Mesenchymal stem cell (in vitro differentiated cells and primary cell): ENCODE data around the gene TWIST2.

Experiments
- DNase-seq: peaks from one replicate; pipeline ENCODE4 v3.0.0-alpha.2; 2013
- H2AFZ ChIP-seq: one replicate; pipeline ENCODE4 v1.6.1; 2013; ENCODE audit warnings: low read depth, mild to moderate bottlenecking, control low read depth, inconsistent platforms, low read length, moderate library complexity
- H2AK5ac ChIP-seq: 2 replicates; pipeline ENCODE4 v1.6.1; 2013; ENCODE audit warnings: low read length, moderate library complexity, mild to moderate bottlenecking, inconsistent platforms; ENCODE audit not compliant: severe bottlenecking
- H2BK120ac ChIP-seq: one replicate; pipeline ENCODE4 v1.6.1; 2013; ENCODE audit warnings: low read depth, mild to moderate bottlenecking, inconsistent platforms, low read length, moderate library complexity
- H2BK12ac ChIP-seq, 2 experiments: one replicate each; pipeline ENCODE4 v1.6.1; 2013; ENCODE audit warnings: inconsistent platforms in 2 of 2, low read length in 2 of 2, mild to moderate bottlenecking in 2 of 2, moderate library complexity in 2 of 2, control low read depth in 1 of 2
- H2BK15ac ChIP-seq: one replicate; pipeline ENCODE4 v1.6.1; 2013; ENCODE audit warnings: mild to moderate bottlenecking, low read depth, inconsistent platforms; ENCODE audit not compliant: poor library complexity, severe bottlenecking
- H2BK5ac ChIP-seq: 2 replicates; pipeline ENCODE4 v1.6.1; 2013; ENCODE audit warnings: low read depth, mild to moderate bottlenecking, low read length, control low read depth, inconsistent platforms; ENCODE audit not compliant: poor library complexity, severe bottlenecking
- H3K14ac ChIP-seq, 2 experiments: one replicate each; pipeline ENCODE4 v1.6.1; 2013; ENCODE audit warnings: inconsistent platforms in 2 of 2, low read length in 2 of 2, control low read depth in 1 of 2, mild to moderate bottlenecking in 1 of 2, moderate library complexity in 1 of 2
- H3K18ac ChIP-seq, 2 experiments: one replicate each; pipeline ENCODE4 v1.6.1; 2013; ENCODE audit warnings: inconsistent platforms in 2 of 2, low read length in 2 of 2, control low read depth in 1 of 2, low read depth in 1 of 2, mild to moderate bottlenecking in 1 of 2
- H3K23ac ChIP-seq, 2 experiments: one replicate each; pipeline ENCODE4 v1.6.1; 2013; ENCODE audit warnings: inconsistent platforms in 2 of 2, low read length in 2 of 2, mild to moderate bottlenecking in 2 of 2, moderate library complexity in 2 of 2, control low read depth in 1 of 2
- H3K27ac ChIP-seq: 2 replicates; pipeline ENCODE4 v1.5.1; 2013; ENCODE audit warnings: mild to moderate bottlenecking, moderate library complexity, low read length, control low read depth, inconsistent platforms; ENCODE audit not compliant: poor library complexity, severe bottlenecking
- H3K27me3 ChIP-seq, 2 experiments: 2 replicates each; pipeline versions ENCODE4 v1.6.1 to v1.7.0; 2013; ENCODE audit warnings: low read length in 2 of 2, mild to moderate bottlenecking in 2 of 2, moderate library complexity in 2 of 2, control low read depth in 1 of 2, inconsistent platforms in 1 of 2; ENCODE audit not compliant: control insufficient read depth in 1 of 2, insufficient read depth in 1 of 2
- H3K36me3 ChIP-seq, 2 experiments: 2 replicates each; pipeline versions ENCODE4 v1.6.1 to v1.7.0; 2013; ENCODE audit warnings: low read length in 2 of 2, control low read depth in 1 of 2, inconsistent platforms in 1 of 2, low read depth in 1 of 2, mild to moderate bottlenecking in 1 of 2; ENCODE audit not compliant: insufficient read depth in 2 of 2, control insufficient read depth in 1 of 2
- H3K4ac ChIP-seq, 2 experiments: one replicate each; pipeline ENCODE4 v1.6.1; 2013; ENCODE audit warnings: inconsistent platforms in 2 of 2, low read length in 2 of 2, mild to moderate bottlenecking in 2 of 2, moderate library complexity in 2 of 2, control low read depth in 1 of 2, low read depth in 1 of 2
- H3K4me1 ChIP-seq: 2 replicates; pipeline ENCODE4 v1.6.1; 2013; ENCODE audit warnings: low read depth, low read length, control low read depth; ENCODE audit not compliant: control insufficient read depth, insufficient read depth
- H3K4me2 ChIP-seq: 2 replicates; pipeline ENCODE4 v1.6.1; 2013; ENCODE audit warnings: low read length, mild to moderate bottlenecking, inconsistent platforms; ENCODE audit not compliant: poor library complexity, severe bottlenecking
- H3K4me3 ChIP-seq, 2 experiments: 2 replicates each; pipeline versions ENCODE4 v1.5.1 to v1.7.0; 2013; ENCODE audit warnings: low read length in 2 of 2, mild to moderate bottlenecking in 2 of 2, control low read depth in 1 of 2, low read depth in 1 of 2; ENCODE audit not compliant: insufficient read depth in 1 of 2
- H3K79me1 ChIP-seq: replicated peaks from 2 replicates; pipeline ENCODE4 v1.6.1; 2013; ENCODE audit warnings: mild to moderate bottlenecking, control low read depth, low read length, inconsistent platforms; ENCODE audit not compliant: poor library complexity, severe bottlenecking
- H3K9ac ChIP-seq: 2 replicates; pipeline ENCODE4 v1.7.0; 2013; ENCODE audit warnings: mild to moderate bottlenecking, low read length, moderate library complexity
- H3K9me3 ChIP-seq: 2 replicates; pipeline ENCODE4 v1.7.0; 2013; ENCODE audit warnings: mild to moderate bottlenecking, low read length; ENCODE audit not compliant: control insufficient read depth
- H4K8ac ChIP-seq: one replicate; pipeline ENCODE4 v1.6.1; 2013; ENCODE audit warnings: inconsistent platforms, mild to moderate bottlenecking, low read length, moderate library complexity
- H4K91ac ChIP-seq: one replicate; pipeline ENCODE4 v1.6.1; 2013; ENCODE audit warnings: mild to moderate bottlenecking, low read length, inconsistent platforms
- WGBS: methylation state at CpG from one replicate; pipeline ENCODE4 v1.1.7; 2013; ENCODE audit warnings: mixed read lengths; 5-methylcytosine and 5-hydroxymethylcytosine counted together

Gene TWIST2

GRCh38 chr2:238916176-238916874, 68.4 kb downstream of the TWIST2 start:
- Histone ChIP-seq H3K4me2 (no peak overlapping the region), H3K18ac (no peak overlapping the region), H3K27ac (no peak overlapping the region), H4K8ac (no peak overlapping the region), H2BK12ac (no peak overlapping the region), H3K9me3 (no peaks in the 10 kb centered on the region), H2BK120ac (no peak overlapping the region), H2BK15ac (no peak overlapping the region), H3K27me3 (peaks cover 0 to 3% of the 10 kb centered on the region in 2 experiments), H3K4ac (no peak overlapping the region), H3K23ac (no peak overlapping the region), H2BK5ac (no peak overlapping the region), H3K36me3 (peaks cover 0 to 35% of the 10 kb centered on the region in 2 experiments), H4K91ac (no peak overlapping the region), H2AK5ac (no peak overlapping the region), H3K9ac (peak overlapping the region; percentile 8), H3K4me3 (no peak overlapping the region), H3K14ac (peak overlapping the region in 1 of 2 experiments; percentile 27), H3K79me1 (no peaks in the 10 kb centered on the region), H2AFZ (no peak overlapping the region), H3K4me1 (peaks cover 16% of the 10 kb centered on the region)
- WGBS = 89% methylated on average over 16 of the region's 16 CpGs
- DNase-seq = no peak

GRCh38 chr2:238916875-238917590, 69.1 kb downstream of the TWIST2 start:
- Histone ChIP-seq H3K14ac (no peak overlapping the region), H2BK5ac (no peak overlapping the region), H2BK15ac (no peak overlapping the region), H3K4ac (no peak overlapping the region), H4K91ac (no peak overlapping the region), H2AFZ (no peak overlapping the region), H3K27me3 (peaks cover 0 to 3% of the 10 kb centered on the region in 2 experiments), H2BK12ac (no peak overlapping the region), H3K9ac (no peak overlapping the region), H3K23ac (no peak overlapping the region), H2BK120ac (no peak overlapping the region), H3K4me2 (no peak overlapping the region), H2AK5ac (no peak overlapping the region), H3K79me1 (no peaks in the 10 kb centered on the region), H3K27ac (no peak overlapping the region), H3K18ac (no peak overlapping the region), H3K4me1 (peaks cover 16% of the 10 kb centered on the region), H3K9me3 (no peaks in the 10 kb centered on the region), H3K4me3 (peak overlapping the region in 1 of 2 experiments; percentile 18), H4K8ac (no peak overlapping the region), H3K36me3 (peaks cover 0 to 28% of the 10 kb centered on the region in 2 experiments)
- DNase-seq = no peak
- WGBS = 84% methylated on average over 14 of the region's 14 CpGs

GRCh38 chr2:238919307-238919706, 71.4 kb downstream of the TWIST2 start:
- Histone ChIP-seq H2BK5ac (no peak overlapping the region), H3K27me3 (peaks cover 0 to 13% of the 10 kb centered on the region in 2 experiments), H2BK15ac (no peak overlapping the region), H3K4ac (no peak overlapping the region), H2AK5ac (no peak overlapping the region), H3K36me3 (peaks cover 0 to 5% of the 10 kb centered on the region in 2 experiments), H3K9ac (no peak overlapping the region), H3K14ac (no peak overlapping the region), H3K23ac (no peak overlapping the region), H2BK12ac (no peak overlapping the region), H3K4me3 (no peak overlapping the region), H3K27ac (no peak overlapping the region), H2AFZ (no peak overlapping the region), H3K9me3 (no peaks in the 10 kb centered on the region), H3K4me2 (no peak overlapping the region), H3K18ac (no peak overlapping the region), H4K91ac (no peak overlapping the region), H3K79me1 (no peaks in the 10 kb centered on the region), H3K4me1 (peaks cover 13% of the 10 kb centered on the region), H2BK120ac (no peak overlapping the region), H4K8ac (no peak overlapping the region)
- DNase-seq = no peak
- whole genome bisulfite sequencing = 72% methylated on average over 10 of the region's 11 CpGs

GRCh38 chr2:238920053-238920452, 72.2 kb downstream of the TWIST2 start:
- DNase-seq = no peak
- Histone ChIP-seq H3K36me3 (no peaks in the 10 kb centered on the region), H4K8ac (no peak overlapping the region), H3K9ac (no peak overlapping the region), H3K27ac (no peak overlapping the region), H3K23ac (no peak overlapping the region), H3K4me1 (peaks cover 7% of the 10 kb centered on the region), H2AK5ac (no peak overlapping the region), H3K4me3 (no peak overlapping the region), H3K4me2 (no peak overlapping the region), H2BK120ac (no peak overlapping the region), H3K18ac (no peak overlapping the region), H4K91ac (no peak overlapping the region), H2BK5ac (no peak overlapping the region), H2AFZ (no peak overlapping the region), H3K9me3 (no peaks in the 10 kb centered on the region), H3K4ac (no peak overlapping the region), H2BK15ac (no peak overlapping the region), H2BK12ac (no peak overlapping the region), H3K14ac (no peak overlapping the region), H3K79me1 (no peaks in the 10 kb centered on the region), H3K27me3 (peaks cover 0 to 21% of the 10 kb centered on the region in 2 experiments)
- WGBS = 80% methylated on average over 3 of the region's 3 CpGs
